ENCODE measurements around the gene HBB.

The HBB gene

DNA sequence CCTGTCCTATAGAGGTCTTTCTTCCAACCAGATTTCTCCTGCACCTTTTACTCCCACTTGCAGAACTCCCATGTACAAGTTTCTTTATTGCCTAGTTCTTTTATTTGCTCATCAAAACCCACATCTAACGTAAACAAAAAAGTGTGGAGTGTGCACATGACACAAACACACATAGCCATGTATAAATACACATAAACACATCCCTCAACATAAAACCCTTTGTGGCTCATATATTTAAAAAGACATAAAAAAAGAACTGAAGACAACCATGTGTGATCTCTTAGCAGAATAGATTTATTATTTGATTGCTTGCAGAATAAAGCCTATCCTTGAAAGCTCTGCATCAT lies 26.0 kb upstream of the HBB start:
- Histone ChIP-seq H3K27ac (ENCODE audit: extremely low read depth, low read depth, low read length) (no peak overlapping the region), H3K4me1 (ENCODE audit: control insufficient read depth, insufficient read depth, low read length) (no peaks in the 10 kb centered on the region), H3K36me3 (ENCODE audit: control insufficient read depth in 2 of 2, insufficient read depth in 1 of 2, low read length in 2 of 2) (no peaks in the 10 kb centered on the region), H3K9me3 (ENCODE audit: control insufficient read depth, insufficient read depth, low read depth, low read length) (no peaks in the 10 kb centered on the region), H3K4me3 (ENCODE audit: low read depth, low read length) (no peak overlapping the region)
- ChIA-PET POLR2A (no interaction called here), CTCF (no interaction called here)
- no peak for TF ChIP-seq ZNF423 (tag by site-specific recombination; IDR thresholded peaks at IDR 0.05)
- no peak for TF ChIP-seq ZNF214 (tag by site-specific recombination; IDR thresholded peaks at IDR 0.05; ENCODE audit: borderline replicate concordance)
- TF ChIP-seq ZSCAN23 (tag by site-specific recombination; IDR thresholded peaks at IDR 0.05) = no peak
- TF ChIP-seq, protein P1, sequence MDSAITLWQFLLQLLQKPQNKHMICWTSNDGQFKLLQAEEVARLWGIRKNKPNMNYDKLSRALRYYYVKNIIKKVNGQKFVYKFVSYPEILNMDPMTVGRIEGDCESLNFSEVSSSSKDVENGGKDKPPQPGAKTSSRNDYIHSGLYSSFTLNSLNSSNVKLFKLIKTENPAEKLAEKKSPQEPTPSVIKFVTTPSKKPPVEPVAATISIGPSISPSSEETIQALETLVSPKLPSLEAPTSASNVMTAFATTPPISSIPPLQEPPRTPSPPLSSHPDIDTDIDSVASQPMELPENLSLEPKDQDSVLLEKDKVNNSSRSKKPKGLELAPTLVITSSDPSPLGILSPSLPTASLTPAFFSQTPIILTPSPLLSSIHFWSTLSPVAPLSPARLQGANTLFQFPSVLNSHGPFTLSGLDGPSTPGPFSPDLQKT (IDR thresholded peaks at IDR 0.05; ENCODE audit: borderline replicate concordance, low read depth, low read length) = no peak
- TF ChIP-seq ZBTB1 (tag by site-specific recombination; IDR thresholded peaks at IDR 0.05) = no peak
- TF ChIP-seq, protein P2, sequence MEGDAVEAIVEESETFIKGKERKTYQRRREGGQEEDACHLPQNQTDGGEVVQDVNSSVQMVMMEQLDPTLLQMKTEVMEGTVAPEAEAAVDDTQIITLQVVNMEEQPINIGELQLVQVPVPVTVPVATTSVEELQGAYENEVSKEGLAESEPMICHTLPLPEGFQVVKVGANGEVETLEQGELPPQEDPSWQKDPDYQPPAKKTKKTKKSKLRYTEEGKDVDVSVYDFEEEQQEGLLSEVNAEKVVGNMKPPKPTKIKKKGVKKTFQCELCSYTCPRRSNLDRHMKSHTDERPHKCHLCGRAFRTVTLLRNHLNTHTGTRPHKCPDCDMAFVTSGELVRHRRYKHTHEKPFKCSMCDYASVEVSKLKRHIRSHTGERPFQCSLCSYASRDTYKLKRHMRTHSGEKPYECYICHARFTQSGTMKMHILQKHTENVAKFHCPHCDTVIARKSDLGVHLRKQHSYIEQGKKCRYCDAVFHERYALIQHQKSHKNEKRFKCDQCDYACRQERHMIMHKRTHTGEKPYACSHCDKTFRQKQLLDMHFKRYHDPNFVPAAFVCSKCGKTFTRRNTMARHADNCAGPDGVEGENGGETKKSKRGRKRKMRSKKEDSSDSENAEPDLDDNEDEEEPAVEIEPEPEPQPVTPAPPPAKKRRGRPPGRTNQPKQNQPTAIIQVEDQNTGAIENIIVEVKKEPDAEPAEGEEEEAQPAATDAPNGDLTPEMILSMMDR (tag by site-specific recombination; IDR thresholded peaks at IDR 0.05) = no peak
- TF ChIP-seq, protein P3, sequence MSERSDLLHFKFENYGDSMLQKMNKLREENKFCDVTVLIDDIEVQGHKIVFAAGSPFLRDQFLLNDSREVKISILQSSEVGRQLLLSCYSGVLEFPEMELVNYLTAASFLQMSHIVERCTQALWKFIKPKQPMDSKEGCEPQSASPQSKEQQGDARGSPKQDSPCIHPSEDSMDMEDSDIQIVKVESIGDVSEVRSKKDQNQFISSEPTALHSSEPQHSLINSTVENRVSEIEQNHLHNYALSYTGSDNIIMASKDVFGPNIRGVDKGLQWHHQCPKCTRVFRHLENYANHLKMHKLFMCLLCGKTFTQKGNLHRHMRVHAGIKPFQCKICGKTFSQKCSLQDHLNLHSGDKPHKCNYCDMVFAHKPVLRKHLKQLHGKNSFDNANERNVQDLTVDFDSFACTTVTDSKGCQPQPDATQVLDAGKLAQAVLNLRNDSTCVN (tag by site-specific recombination; optimal IDR thresholded peaks at IDR 0.05) = no peak
- no peak for TF ChIP-seq ZNF624 (tag by site-specific recombination; IDR thresholded peaks at IDR 0.05)
- TF ChIP-seq SALL2 (tag by site-specific recombination; IDR thresholded peaks at IDR 0.05; ENCODE audit: borderline replicate concordance) = no peak
- TF ChIP-seq, protein P4, sequence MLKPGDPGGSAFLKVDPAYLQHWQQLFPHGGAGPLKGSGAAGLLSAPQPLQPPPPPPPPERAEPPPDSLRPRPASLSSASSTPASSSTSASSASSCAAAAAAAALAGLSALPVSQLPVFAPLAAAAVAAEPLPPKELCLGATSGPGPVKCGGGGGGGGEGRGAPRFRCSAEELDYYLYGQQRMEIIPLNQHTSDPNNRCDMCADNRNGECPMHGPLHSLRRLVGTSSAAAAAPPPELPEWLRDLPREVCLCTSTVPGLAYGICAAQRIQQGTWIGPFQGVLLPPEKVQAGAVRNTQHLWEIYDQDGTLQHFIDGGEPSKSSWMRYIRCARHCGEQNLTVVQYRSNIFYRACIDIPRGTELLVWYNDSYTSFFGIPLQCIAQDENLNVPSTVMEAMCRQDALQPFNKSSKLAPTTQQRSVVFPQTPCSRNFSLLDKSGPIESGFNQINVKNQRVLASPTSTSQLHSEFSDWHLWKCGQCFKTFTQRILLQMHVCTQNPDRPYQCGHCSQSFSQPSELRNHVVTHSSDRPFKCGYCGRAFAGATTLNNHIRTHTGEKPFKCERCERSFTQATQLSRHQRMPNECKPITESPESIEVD (tag by site-specific recombination; IDR thresholded peaks at IDR 0.05) = no peak
- no peak for TF ChIP-seq ZNF621 (tag by site-specific recombination; IDR thresholded peaks at IDR 0.05)
- no peak for TF ChIP-seq ZNF350 (tag by site-specific recombination; IDR thresholded peaks at IDR 0.05)
- no peak for TF ChIP-seq SETDB1 (IDR thresholded peaks at IDR 0.05; ENCODE audit: insufficient read length, low read length)
- no peak for TF ChIP-seq ZNF791 (tag by site-specific recombination; IDR thresholded peaks at IDR 0.05)
- no peak for TF ChIP-seq ZNF184 (tag by site-specific recombination; IDR thresholded peaks at IDR 0.05)
- TF ChIP-seq ZNF707 (tag by site-specific recombination; IDR thresholded peaks at IDR 0.05) = no peak
- no peak for TF ChIP-seq ZNF157 (tag by site-specific recombination; IDR thresholded peaks at IDR 0.05)
- no peak for TF ChIP-seq ZNF585B (tag by site-specific recombination; IDR thresholded peaks at IDR 0.05)

DNA sequence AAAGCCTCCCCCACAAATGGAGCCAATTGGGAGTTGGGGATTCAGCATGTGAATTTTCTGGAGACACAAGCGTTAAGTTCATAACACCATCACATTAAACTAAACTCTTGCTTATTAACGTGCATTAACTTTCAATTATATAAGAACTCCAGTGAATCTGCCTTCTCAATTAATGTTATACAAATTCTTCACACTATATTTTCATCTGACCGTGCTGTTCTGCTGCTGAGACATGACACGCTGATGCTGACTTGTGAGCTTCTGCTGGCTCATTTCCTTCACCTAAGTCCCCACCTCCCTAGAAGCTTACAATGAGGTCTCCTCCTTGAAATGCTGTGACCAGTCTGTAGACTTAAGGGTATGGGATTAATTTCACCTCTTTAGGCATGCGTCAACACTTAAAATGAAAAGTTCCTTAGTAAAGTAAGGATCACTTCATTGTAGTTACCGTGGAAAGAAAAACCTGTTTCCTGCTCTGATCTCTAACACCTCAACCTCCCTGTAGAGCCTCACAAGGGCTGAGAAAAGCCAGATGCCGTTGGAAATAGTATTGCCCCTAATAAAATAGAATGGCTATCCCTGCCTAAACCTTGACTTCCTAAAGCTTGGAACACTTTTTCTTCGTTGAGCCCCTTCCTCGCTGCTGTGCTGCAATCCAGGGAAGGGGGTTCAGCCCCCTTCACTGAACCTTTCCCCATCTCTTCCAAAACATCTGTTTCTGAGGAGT lies 25.5 kb upstream of the HBB start:
- Histone ChIP-seq H3K4me3 (ENCODE audit: low read depth, low read length) (no peak overlapping the region), H3K36me3 (ENCODE audit: control insufficient read depth in 2 of 2, insufficient read depth in 1 of 2, low read length in 2 of 2) (no peaks in the 10 kb centered on the region), H3K4me1 (ENCODE audit: control insufficient read depth, insufficient read depth, low read length) (no peaks in the 10 kb centered on the region), H3K27ac (ENCODE audit: extremely low read depth, low read depth, low read length) (no peak overlapping the region), H3K9me3 (ENCODE audit: control insufficient read depth, insufficient read depth, low read depth, low read length) (no peaks in the 10 kb centered on the region)
- POLR2A ChIA-PET = no interaction called here
- CTCF ChIA-PET = no interaction called here
- TF ChIP-seq BCL11A (tag by site-specific recombination; IDR thresholded peaks at IDR 0.05; ENCODE audit: low read depth) (no peak), ZNF768 (tag by site-specific recombination; IDR thresholded peaks at IDR 0.05) (no peak), MYNN (tag by site-specific recombination; IDR thresholded peaks at IDR 0.05; ENCODE audit: borderline replicate concordance) (no peak)
- TF ChIP-seq, protein P5, sequence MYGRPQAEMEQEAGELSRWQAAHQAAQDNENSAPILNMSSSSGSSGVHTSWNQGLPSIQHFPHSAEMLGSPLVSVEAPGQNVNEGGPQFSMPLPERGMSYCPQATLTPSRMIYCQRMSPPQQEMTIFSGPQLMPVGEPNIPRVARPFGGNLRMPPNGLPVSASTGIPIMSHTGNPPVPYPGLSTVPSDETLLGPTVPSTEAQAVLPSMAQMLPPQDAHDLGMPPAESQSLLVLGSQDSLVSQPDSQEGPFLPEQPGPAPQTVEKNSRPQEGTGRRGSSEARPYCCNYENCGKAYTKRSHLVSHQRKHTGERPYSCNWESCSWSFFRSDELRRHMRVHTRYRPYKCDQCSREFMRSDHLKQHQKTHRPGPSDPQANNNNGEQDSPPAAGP (tag by site-specific recombination; IDR thresholded peaks at IDR 0.05) = no peak
